ENCODE data around the gene LTBP2.

DNA sequence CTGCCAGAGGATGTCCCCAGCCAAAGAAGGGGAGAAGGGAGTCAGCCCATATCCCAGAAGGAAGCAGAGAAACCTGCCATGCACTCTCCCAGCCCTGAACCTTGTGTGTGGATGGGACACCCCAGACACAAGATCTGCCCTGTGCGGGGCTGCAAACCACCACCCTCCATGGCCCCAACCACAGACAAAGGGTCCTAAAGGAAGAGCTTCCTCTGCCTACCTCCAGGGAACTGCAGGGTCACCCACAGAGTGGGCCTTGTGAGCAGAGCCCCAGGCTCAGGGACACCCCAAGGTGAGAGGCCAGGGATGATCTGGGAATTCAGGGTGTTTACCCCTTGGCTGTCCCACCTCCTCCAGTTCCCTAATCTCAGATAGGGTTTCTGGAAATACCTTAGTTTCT, 62.0 kb downstream of the LTBP2 start:
- TF ChIP-seq CTCF (conservative IDR thresholded peaks at IDR 0.05) (no peak), EZH2 (IDR thresholded peaks at IDR 0.05; ENCODE audit: low read depth) (no peak)

All from PC-9 (cell line).